NCI-H1436 treated with DMSO at 0.1 percent for 48 hours (cell line): Measurements from ENCODE around the gene SLC7A8.
"Not testable (repeated sequence)": the region's sequence is repeated elsewhere in the genome, so short reads cannot be mapped to it uniquely, and the experiment has no call there.

ENCODE experiments used
- DNase-seq: peaks from one replicate; lab custom pipeline; 2025; lab: John Stamatoyannopoulos, UW

SLC7A8 gene

GRCh38 chr14:23114120-23114458 lies 69.4 kb downstream of the SLC7A8 start:
- DNase-seq: no peak

- DNase-seq: no peak
These were observed 69.9 kb downstream of the SLC7A8 start for GRCh38 chr14:23113431-23114119.

GRCh38 chr14:23112359-23113178 lies 70.9 kb downstream of the SLC7A8 start:
- no peak for DNase-seq

- no peak for DNase-seq
These were observed 72.7 kb downstream of the SLC7A8 start for GRCh38 chr14:23110579-23111365.

GRCh38 chr14:23109769-23110168 lies 73.7 kb downstream of the SLC7A8 start:
- DNase-seq: no peak

GRCh38 chr14:23108169-23108568 lies 75.3 kb downstream of the SLC7A8 start:
- DNase-seq: not testable (repeated sequence)

GRCh38 chr14:23107620-23108019 lies 75.8 kb downstream of the SLC7A8 start:
- not testable (repeated sequence) for DNase-seq

GRCh38 chr14:23106747-23107045 lies 76.8 kb downstream of the SLC7A8 start:
- DNase-seq: no peak

- no peak for DNase-seq
These were observed 78.1 kb downstream of the SLC7A8 start for GRCh38 chr14:23105348-23105824.

- no peak for DNase-seq
These were observed 78.7 kb downstream of the SLC7A8 start, which contains the start of gene CIROP for GRCh38 chr14:23104591-23105347. TSS of gene CIROP (minus strand) at chr14:23104989. CDS start at chr14:23104920, 69 bp downstream.

GRCh38 chr14:23104070-23104590 lies 79.3 kb downstream of the SLC7A8 start:
- no peak for DNase-seq

GRCh38 chr14:23103581-23103980 lies 79.9 kb downstream of the SLC7A8 start:
- no peak for DNase-seq

- DNase-seq: no peak
These were observed 80.7 kb downstream of the SLC7A8 start for GRCh38 chr14:23102801-23103200.

- DNase-seq: no peak
These were observed 81.4 kb downstream of the SLC7A8 start for GRCh38 chr14:23101986-23102625.

- DNase-seq: no peak
These were observed 82.1 kb downstream of the SLC7A8 start for GRCh38 chr14:23101213-23101970.

GRCh38 chr14:23099212-23099861 lies 84.1 kb downstream of the SLC7A8 start:
- DNase-seq: no peak

GRCh38 chr14:23097786-23098185 lies 85.7 kb downstream of the SLC7A8 start:
- DNase-seq: no peak

- DNase-seq: no peak
These were observed 88.0 kb downstream of the SLC7A8 start, which contains the start of gene C14orf119 for GRCh38 chr14:23095196-23096108. TSS of gene C14orf119 (plus strand) at chr14:23095505. CDS start at chr14:23097659, 2,154 bp downstream.
